Raji (cell line): Measurements from ENCODE around the gene PPME1.

ENCODE experiments used
- POLR2A ChIP-seq: IDR thresholded peaks from 2 replicates; pipeline ENCODE4 v1.6.1; 2011; ENCODE audit warnings: low read depth, low read length, control low read depth; ENCODE audit not compliant: insufficient read depth

Gene PPME1

DNA sequence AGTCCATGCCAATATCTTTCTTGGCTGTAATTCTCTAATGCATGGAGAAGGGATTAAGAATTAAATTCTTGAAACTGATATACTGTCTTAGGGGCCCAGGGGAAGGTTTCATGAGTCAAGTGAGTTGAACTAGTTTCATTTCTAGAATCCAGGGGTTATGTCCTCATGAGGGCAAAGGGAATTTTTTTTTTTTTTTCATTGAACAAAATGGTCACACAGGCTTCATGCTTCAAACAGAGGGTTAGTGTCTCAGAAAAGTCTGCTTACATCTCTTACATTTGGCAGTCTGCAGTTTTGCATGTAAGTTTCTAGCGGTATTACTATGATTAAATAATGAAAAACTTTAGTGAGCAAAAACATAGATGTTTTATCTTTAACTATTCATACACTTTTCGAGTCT lies 32.9 kb downstream of the PPME1 start:
- TF ChIP-seq POLR2A, result no peak

DNA sequence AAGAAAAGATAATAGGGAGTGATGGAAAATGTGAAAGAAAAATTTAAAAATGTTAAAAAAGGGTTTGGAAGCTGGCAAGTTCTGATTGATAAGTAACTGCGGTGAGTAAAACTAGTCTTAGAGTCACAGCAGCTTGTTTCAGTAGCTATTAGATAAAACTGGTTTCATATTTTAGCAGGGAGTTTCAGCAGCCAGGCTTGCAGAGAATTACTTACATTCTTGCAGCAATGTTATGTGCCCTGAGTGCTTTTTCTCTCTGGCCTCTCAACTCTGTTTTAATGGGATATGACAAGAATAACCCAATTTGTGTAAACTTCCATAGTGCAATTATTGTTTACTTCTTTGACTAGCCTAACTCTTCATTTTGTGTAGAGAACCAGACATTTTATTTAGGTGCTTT lies 33.6 kb downstream of the PPME1 start:
- no peak for TF ChIP-seq POLR2A

DNA sequence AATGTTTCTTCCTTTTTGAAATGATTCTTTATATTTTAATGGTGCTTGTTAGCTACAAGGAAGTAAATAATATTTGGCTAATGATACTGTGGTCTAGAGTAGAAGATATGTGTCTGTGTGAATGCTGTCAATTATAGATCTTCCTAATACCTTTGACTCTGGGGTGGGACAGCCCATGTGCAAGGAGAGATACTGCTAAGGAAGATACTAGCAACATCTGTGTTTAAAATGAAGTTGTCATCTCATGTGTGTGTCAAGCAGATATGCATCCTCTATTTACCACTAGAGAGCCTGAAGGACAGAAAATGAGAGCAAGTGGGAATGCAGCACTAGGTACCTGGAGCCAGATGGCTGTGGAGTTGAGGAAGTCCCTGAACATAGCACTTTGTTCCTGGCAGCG lies 34.1 kb downstream of the PPME1 start:
- no peak for TF ChIP-seq POLR2A

DNA sequence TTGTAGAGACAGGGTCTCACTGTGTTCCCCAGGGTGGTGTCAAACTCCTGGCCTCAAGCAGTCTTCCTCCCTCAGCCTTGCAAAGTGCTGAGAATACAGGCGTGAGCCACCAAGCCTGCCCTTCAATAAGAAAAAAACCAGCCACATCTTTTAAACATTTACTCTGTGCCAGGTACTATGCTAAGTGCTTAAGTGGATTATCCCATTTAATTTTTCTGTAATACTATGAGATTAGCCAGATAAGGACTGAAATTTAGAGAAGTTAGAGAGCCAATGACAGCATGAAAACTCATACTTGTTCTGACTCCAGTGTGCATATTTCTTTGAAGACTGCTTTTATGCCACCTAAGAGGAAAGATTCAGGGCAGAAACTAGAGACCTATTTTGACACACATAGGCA lies 35.7 kb downstream of the PPME1 start:
- no peak for TF ChIP-seq POLR2A

DNA sequence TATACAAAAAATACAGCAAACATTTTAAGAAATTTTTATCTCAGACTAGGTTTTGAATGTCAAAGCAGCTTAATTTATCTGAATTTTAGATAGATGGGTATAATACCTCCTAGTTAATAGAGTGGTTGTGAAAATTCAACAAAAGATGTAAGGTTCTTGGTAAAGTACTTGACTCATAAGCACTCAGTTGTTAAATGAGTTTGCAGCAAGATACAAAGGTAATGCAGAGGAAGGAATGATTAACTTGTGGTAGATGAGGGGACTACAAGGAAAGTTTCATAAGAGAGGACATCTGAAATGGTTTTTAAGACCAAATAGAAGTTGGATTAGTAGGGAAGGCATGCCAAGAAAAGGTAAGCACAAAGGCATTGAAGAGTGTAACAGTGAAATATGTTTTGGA lies 37.4 kb downstream of the PPME1 start:
- TF ChIP-seq POLR2A, result no peak

DNA sequence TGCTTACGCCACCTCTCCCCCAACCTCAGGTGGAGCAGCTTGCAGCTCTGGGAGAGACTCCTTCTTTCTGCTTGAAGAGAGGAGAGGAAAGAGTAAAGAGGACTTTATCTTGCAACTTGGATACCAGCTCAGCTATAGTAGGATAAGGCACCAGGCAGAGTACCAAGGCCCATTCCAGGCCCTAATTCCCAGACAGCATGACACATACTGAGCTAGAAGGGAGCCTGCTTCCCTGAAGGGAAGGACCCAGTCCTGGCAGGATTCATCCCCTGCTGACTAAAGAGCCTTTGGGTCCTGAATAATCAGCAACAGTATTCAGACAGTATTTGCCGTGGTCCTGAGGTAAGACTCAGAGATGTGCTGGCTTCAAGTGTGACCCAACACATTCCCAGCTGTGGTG lies 41.4 kb downstream of the PPME1 start:
- TF ChIP-seq POLR2A, result no peak

DNA sequence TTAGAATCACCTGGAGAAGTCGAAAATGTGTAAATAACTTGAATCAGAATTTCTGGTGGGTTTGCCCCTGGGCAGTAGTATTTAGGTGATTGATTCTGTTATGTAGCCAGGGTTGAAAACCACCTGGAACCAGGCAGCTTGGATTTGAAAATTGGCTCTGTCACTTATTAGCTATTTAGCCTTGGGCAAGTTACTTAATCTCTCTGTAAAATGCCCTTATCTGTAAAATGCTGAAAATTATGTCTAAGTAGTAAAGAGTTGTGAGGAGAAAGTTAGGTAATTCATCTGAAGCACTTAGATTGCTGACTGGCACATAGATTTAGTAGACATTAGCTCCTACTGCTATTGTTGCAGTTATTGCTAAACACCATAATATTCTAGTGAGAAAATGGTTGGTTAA lies 49.3 kb downstream of the PPME1 start:
- no peak for TF ChIP-seq POLR2A

DNA sequence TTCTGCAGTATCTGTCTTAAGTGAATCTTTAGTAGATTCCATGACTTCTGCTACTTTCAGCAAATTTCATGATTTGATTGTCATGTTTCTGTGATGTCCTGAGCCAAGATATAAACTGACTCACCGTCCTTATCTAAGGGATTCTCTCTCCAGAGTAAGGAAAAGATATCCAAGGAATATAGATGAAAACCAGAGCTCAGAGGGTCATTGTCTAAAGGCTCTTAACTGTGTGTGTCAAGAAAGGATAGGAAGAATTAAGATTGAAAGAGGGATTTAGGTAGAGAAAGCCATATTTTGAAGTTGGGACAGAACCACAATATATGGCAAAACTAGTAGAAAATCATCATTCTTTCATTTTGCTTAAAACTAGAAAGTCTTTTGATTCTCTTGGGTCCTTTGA lies 50.7 kb downstream of the PPME1 start:
- TF ChIP-seq POLR2A, result no peak

DNA sequence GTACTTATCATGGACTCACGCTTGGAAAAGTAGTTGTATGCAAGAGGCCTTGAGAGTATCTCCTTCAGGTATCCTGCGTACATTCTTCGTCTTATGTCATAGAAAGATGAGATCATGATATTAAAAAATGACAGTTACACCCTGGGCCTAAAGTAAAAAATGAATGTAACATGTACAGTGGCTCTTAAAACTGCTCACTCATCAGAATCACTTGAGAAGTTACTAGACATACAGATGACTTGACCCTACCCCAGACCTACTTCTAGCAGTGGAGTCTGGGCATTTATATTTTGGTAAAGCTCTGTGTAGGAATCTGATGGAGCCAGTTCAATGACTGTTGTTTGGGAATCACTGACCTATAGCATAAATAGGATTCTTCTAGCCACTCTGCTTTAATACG lies 54.5 kb downstream of the PPME1 start:
- no peak for TF ChIP-seq POLR2A

DNA sequence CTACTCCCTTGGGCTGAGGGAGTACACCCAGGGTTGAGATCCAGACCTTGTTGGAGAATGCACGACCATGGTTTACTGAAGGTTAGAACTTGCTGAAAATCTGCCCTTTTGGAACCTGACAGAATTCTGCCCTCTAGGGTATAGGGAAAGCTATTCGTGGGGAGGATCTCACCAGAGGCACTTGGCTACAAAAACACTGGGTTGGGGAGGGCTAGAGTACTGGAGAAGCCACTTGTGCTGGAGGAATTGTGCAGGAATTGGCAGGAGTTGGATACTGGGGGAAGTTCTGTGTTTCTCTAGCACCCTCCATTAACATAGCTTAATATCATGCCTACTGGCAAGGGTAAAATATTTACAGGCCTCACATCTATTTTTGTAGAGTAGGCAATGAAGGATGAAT lies 55.8 kb downstream of the PPME1 start:
- TF ChIP-seq POLR2A, result no peak

DNA sequence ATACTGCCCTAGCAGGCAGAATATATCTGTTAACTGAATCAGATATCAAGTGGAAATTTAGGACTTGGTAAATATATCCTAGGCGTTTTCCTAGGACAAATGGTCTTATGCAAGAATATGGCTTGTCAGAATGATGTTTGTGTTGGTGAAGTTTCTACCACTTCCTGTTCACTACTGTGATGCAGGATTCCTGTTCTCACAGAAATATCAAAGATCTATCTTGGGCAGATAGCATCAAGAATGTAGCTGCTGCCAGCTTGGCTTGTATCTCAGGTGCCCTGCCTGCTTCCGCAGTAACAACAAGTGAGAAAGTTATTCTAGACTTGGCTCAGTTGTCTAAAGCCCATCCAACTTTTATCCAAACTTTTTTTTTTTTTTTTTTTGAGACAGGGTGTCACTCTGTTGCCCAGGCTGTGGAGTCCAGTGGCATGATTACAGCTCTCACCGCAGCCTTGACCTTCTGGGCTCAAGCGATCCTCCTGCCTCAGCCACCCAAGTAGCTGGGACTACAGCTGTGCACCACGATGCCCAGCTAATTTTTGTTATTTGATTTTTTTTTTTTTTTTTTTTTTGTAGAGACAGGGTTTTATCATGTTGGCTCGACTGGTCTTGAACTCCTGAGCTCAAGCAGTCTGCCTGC lies 61.3 kb downstream of the PPME1 start:
- TF ChIP-seq POLR2A, result no peak

DNA sequence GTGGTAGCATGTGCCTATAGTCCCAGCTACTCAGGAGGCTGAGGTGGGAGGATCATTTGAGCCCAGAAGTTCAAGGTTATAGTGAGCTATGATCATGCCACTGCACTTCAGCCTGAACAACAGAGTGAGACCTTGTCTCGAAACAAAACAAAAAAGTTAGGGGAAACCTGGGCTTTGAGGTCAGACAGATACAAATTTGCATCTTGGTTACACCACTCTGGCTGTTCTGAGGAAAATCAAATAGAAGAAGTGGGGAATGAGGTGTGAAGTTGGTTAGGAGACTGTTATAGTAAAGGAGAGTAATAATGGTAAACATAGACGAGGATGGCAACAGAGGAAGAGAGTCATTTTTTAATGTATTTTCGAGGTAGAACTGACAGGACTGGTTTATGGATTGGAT lies 62.6 kb downstream of the PPME1 start:
- TF ChIP-seq POLR2A, result no peak

DNA sequence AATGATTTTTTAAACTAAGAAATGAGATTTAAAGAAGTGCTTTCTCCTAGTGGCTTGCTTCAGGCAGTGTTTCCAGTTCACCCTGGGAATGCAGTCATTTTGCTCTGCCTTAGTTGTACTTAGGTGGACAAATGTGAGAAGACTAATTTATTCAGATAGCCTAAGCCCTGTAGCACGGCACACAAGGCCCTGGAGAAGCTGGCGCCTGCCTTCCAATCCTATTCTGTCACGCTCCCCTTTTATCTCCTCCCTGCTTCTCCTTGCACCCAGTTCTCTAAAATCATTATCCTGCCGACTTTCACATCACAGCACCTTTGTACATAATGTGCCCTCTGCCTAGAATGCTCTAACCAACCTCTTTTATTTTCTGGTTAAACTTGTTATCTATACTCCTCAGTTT lies 64.0 kb downstream of the PPME1 start:
- no peak for TF ChIP-seq POLR2A

DNA sequence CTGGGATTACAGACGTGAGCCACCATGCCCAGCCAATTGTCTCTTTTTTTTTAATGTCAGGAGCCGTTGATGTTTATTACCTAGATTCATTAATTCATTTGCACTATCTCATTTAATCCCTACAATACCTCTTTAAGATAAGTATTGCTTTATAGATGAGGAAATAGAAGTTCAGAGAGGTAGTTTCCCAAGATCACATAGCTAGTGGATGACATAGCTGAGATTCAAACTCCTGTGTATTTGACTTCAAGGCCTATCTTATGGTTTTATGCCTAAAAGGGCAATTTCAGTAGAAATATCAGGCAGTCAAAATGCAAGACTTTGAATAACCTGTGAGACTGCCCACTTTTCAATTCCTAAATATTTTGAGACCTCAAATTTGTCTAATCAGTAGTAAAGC lies 66.5 kb downstream of the PPME1 start:
- TF ChIP-seq POLR2A, result no peak

DNA sequence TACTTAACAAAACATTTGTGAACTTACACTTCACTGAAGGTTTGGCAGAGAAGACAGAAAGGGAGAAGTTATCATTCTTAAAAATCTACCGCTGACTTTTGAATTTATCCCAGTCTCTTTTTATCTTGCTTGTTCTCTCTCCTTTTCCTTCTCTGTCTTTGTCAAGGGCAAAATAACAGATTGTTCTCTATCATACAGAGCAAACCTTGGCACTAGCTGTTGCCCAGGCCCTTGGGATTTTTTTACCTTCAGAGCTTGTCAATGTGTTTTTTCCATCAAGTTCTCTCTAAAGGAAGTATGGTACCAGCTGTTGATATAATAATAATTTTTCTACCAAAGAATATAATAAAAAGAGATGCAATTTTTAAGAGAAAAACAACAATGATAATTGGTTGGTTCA lies 67.2 kb downstream of the PPME1 start:
- no peak for TF ChIP-seq POLR2A

DNA sequence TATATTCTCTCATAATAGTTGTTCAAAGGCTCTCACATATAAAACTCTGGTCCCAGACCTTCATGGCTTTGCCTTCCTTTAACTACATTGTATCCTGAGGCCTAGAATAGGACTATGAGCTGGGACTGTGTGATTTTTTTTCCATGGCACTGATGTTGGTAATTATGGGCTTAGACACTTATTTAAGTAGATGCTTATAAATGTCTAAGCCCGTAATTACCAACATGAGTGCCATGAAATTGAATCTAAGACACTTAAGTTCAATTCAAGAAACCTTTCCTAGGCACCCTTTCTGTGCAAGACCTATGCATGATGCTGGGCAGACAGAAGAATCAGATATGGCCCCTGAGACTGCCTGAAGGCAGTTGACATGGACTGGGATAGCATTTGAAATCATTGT lies 77.4 kb downstream of the PPME1 start:
- no peak for TF ChIP-seq POLR2A

DNA sequence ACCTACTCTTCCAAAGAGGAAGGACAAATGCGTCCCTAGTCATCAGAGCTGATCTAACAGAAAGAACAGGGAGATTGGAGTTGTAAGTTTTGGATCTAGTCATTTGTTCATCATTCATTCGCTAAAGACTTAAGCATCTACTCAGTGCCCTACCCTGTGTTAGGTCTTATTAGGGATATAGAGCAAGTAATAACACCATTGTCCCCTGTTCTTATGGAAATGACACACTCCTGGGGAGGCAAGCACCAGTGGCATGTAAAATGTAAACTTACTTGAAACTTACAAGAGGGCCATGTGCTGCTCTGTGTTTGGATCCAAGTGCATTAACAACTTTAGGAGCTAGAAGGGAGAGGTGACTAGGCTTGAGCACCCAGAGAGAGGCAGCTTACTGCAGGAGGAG lies 78.4 kb downstream of the PPME1 start:
- TF ChIP-seq POLR2A, result no peak

DNA sequence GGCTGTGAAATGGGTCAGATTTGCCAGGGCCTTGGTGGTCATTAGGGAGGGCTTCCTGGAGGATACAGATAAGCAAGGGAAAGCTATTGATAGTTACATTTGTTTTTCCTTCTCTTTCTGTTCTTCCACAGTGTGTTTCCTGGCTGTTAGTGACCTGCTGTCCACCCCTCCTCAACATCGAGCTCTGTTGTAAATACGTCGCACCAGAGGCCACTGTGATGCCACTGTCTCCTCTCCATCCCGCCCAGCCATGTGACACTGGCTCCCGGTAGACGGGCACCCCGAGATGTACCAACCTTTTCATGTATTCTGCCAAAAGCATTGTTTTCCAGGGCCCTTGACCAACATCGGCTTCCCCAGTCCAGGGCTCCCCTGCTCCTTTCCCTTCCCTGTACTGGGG lies 82.3 kb downstream of the PPME1 start:
- no peak for TF ChIP-seq POLR2A

DNA sequence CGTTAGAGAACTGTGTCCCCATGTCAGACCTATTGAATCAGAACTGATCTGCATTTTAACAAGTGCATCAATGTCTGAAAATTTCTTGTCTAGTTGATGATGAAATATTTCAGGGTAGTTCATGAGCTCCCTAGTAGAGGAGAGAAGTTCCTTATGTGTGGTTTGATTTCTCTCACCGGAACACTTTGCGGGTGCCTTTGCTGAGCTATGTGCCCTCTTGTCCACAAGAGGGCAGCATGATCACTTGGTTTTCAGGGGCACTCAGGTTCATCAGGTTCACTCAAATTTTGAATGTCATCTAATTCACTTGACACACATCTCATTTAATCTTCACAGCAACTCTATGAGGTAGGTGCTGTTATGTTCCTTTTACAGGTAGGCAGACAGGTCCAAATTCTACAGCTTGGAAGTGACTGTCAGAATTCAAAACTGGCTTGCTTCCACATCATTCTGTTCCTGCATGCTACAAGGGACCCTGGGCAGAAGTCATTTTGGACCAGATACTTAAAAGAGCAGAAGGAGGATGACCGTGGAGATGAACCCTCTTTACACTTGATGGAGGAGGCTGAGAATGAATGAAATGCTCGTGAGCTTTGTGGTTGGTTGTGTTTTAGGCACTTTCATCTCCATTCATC lies 84.8 kb downstream of the PPME1 start:
- no peak for TF ChIP-seq POLR2A
